Kidney epithelial cell (primary cell): ENCODE data around the gene MAN2A1. TPM values are rescaled to one million over a fixed set of nuclear protein-coding genes. Genes with fewer than 3 reads are reported as not detected.
"Not testable (repeated sequence)": the region's sequence is repeated elsewhere in the genome, so short reads cannot be mapped to it uniquely, and the experiment has no call there.

Experiments
- DNase-seq: peaks from one replicate; pipeline ENCODE4 v3.0.0-alpha.2; 2010; ENCODE audit warnings: low read depth
- H3K27me3 ChIP-seq: 2 replicates; pipeline ENCODE4 v1.6.0; 2011; ENCODE audit warnings: low read length; ENCODE audit not compliant: control insufficient read depth, insufficient read depth
- H3K36me3 ChIP-seq: 2 replicates; pipeline ENCODE4 v1.5.1; 2011; ENCODE audit warnings: low read length; ENCODE audit not compliant: control insufficient read depth, insufficient read depth
- H3K4me3 ChIP-seq: 2 replicates; pipeline ENCODE4 v1.5.1; 2011; ENCODE audit warnings: low read depth, mild to moderate bottlenecking, control low read depth, low read length
- CTCF ChIP-seq: IDR thresholded peaks from 2 replicates; pipeline ENCODE4 v1.5.1; 2011; ENCODE audit warnings: mild to moderate bottlenecking, moderate library complexity, low read length, control low read depth, inconsistent platforms; ENCODE audit not compliant: insufficient read depth, poor library complexity, severe bottlenecking
- total RNA-seq: library from RNA; depleted of rRNA; stranded (reverse); fragments of >200 nt; gene quantifications from 2 replicates; pipeline ENCODE4 v1.2.3, GENCODE V29; 2015

Gene MAN2A1
- total RNA-seq, 1 donor from 2014 or later, result 53.1 TPM

- Histone ChIP-seq H3K36me3 (no peaks in the 10 kb centered on the region), H3K4me3 (no peak overlapping the region), H3K27me3 (no peaks in the 10 kb centered on the region)
- no peak for DNase-seq
- no peak for TF ChIP-seq CTCF
Measured at GRCh38 chr5:109882546-109882945, 192.8 kb downstream of the MAN2A1 start.

DNA sequence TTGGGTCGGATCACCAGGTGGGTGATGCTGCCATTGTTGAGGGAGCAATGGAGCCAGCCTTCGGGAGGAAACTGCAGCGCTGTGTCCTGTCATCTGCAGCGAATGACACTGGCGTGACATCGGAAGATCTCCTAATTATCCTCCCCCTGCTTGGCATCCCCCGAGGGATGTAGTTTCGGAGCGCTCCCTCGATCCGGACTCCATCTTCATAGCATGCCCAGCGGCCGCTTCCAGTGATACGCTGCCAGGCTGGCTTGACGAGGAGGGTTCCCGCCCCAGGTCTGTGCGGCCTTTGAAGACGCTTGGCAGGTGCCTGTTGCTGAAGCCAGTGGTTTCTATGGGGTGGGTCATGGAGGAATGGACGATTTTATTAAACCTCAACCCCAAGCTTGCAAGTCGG is 194.9 kb downstream of the MAN2A1 start:
- TF ChIP-seq CTCF, result no peak
- Histone ChIP-seq H3K27me3 (no peaks in the 10 kb centered on the region), H3K4me3 (no peak overlapping the region), H3K36me3 (no peaks in the 10 kb centered on the region)
- DNase-seq, result no peak

- Histone ChIP-seq H3K4me3 (no peak overlapping the region), H3K36me3 (no peaks in the 10 kb centered on the region), H3K27me3 (no peaks in the 10 kb centered on the region)
- DNase-seq, result no peak
- TF ChIP-seq CTCF, result no peak
Measured at GRCh38 chr5:109885205-109885604, 195.5 kb downstream of the MAN2A1 start.

- DNase-seq, result no peak
- no peak for TF ChIP-seq CTCF
- no peaks in the 10 kb centered on the region for H3K36me3 ChIP-seq
- H3K4me3 ChIP-seq, result no peak overlapping the region
- no peaks in the 10 kb centered on the region for H3K27me3 ChIP-seq
Measured at GRCh38 chr5:109888989-109889388, 199.3 kb downstream of the MAN2A1 start.

GRCh38 chr5:109893271-109893670 is 203.5 kb downstream of the MAN2A1 start:
- DNase-seq, H3K4me3 ChIP-seq, H3K27me3 ChIP-seq, H3K36me3 ChIP-seq: not testable (repeated sequence)

DNA sequence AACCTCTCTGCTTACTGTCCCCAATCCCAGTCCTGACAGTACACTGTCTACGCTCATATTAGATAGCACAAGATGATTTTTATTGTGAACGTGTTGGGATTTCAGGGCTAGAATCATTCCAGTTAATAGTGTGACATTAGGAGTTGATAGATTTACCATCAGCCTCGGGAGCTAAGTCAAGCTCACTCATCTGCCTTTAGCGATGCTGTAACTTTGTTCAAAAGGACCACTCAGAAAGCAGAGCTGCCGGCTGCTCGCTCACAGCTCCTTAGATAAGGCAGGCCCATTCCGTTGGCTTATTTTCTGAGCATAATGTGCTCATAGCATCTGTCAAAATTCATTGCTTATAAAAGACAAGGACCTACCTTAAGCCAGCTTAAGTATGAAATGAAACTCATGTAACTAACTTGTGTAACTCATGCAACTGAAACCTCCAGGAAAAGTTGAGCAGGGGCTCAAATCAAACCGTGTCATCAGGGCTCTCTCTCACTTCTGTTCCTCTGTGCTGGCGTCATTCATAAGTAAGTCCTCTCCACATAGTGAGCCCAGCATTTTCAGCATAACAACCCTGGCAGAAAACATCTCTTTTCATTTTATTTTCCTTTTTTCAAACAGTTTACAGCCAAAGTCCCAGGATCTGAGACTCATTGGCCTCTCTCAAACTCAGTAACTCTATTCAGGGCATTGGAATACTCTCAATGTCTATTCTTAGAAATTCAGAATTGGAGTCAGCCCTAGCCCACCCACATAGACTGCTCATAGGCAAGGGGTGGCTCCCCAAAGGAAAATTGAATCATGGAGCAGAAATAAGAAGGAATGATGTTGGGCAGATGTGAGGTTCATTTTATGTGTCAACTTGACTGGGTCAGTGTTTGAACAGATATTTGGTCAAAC is 208.8 kb downstream of the MAN2A1 start:
- no peaks in the 10 kb centered on the region for H3K27me3 ChIP-seq
- H3K4me3 ChIP-seq, result no peak overlapping the region
- TF ChIP-seq CTCF, result no peak
- DNase-seq, result no peak
- H3K36me3 ChIP-seq, result no peaks in the 10 kb centered on the region
